ENCODE measurements around the gene PLPP7.

PLPP7 gene

GRCh38 chr9:131297903-131298302, 8.4 kb downstream of the PLPP7 start:
- TF ChIP-seq CTCF (IDR thresholded peaks at IDR 0.05; ENCODE audit: insufficient read depth, low read length, poor library complexity, severe bottlenecking): no peak
- no peaks in the 10 kb centered on the region; the same call in 1 of the 2 replicates for H3K27me3 ChIP-seq (replicated peaks; ENCODE audit: control insufficient read depth, insufficient read depth, low read length)
- DNase-seq (ENCODE audit: extremely low read depth, insufficient read length): no peak
- H3K36me3 ChIP-seq (ENCODE audit: control insufficient read depth, insufficient read depth, low read length): no peaks in the 10 kb centered on the region
- H3K4me3 ChIP-seq (replicated peaks; ENCODE audit: low read depth, low read length): no peak overlapping the region

GRCh38 chr9:131298341-131298740, 8.8 kb downstream of the PLPP7 start:
- TF ChIP-seq CTCF (IDR thresholded peaks at IDR 0.05; ENCODE audit: insufficient read depth, low read length, poor library complexity, severe bottlenecking): no peak
- no peak for DNase-seq (ENCODE audit: extremely low read depth, insufficient read length)
- H3K4me3 ChIP-seq (replicated peaks; ENCODE audit: low read depth, low read length): no peak overlapping the region
- no peaks in the 10 kb centered on the region; the same call in 1 of the 2 replicates for H3K27me3 ChIP-seq (replicated peaks; ENCODE audit: control insufficient read depth, insufficient read depth, low read length)
- H3K36me3 ChIP-seq (ENCODE audit: control insufficient read depth, insufficient read depth, low read length): no peaks in the 10 kb centered on the region

- H3K36me3 ChIP-seq (ENCODE audit: control insufficient read depth, insufficient read depth, low read length): no peaks in the 10 kb centered on the region
- H3K4me3 ChIP-seq (replicated peaks; ENCODE audit: low read depth, low read length): no peak overlapping the region
- no peak for DNase-seq (ENCODE audit: extremely low read depth, insufficient read length)
- TF ChIP-seq CTCF (IDR thresholded peaks at IDR 0.05; ENCODE audit: insufficient read depth, low read length, poor library complexity, severe bottlenecking): no peak
- no peaks in the 10 kb centered on the region; the same call in none of the 2 replicates for H3K27me3 ChIP-seq (replicated peaks; ENCODE audit: control insufficient read depth, insufficient read depth, low read length)
These were observed 9.3 kb downstream of the PLPP7 start for GRCh38 chr9:131298816-131299215.

- TF ChIP-seq CTCF (IDR thresholded peaks at IDR 0.05; ENCODE audit: insufficient read depth, low read length, poor library complexity, severe bottlenecking): no peak
- H3K36me3 ChIP-seq (ENCODE audit: control insufficient read depth, insufficient read depth, low read length): no peaks in the 10 kb centered on the region
- H3K4me3 ChIP-seq (replicated peaks; ENCODE audit: low read depth, low read length): no peak overlapping the region
- no peak for DNase-seq (ENCODE audit: extremely low read depth, insufficient read length)
- no peaks in the 10 kb centered on the region; the same call in none of the 2 replicates for H3K27me3 ChIP-seq (replicated peaks; ENCODE audit: control insufficient read depth, insufficient read depth, low read length)
These were observed 9.9 kb downstream of the PLPP7 start for GRCh38 chr9:131299346-131299960.

- DNase-seq (ENCODE audit: extremely low read depth, insufficient read length): no peak
- Histone ChIP-seq H3K36me3 (ENCODE audit: control insufficient read depth, insufficient read depth, low read length) (no peaks in the 10 kb centered on the region), H3K4me3 (replicated peaks; ENCODE audit: low read depth, low read length) (no peak overlapping the region), H3K27me3 (replicated peaks; ENCODE audit: control insufficient read depth, insufficient read depth, low read length) (no peaks in the 10 kb centered on the region; the same call in none of the 2 replicates)
- TF ChIP-seq CTCF (IDR thresholded peaks at IDR 0.05; ENCODE audit: insufficient read depth, low read length, poor library complexity, severe bottlenecking): no peak
These were observed 10.4 kb downstream of the PLPP7 start for GRCh38 chr9:131299961-131300347.

- no peaks in the 10 kb centered on the region; the same call in none of the 2 replicates for H3K27me3 ChIP-seq (replicated peaks; ENCODE audit: control insufficient read depth, insufficient read depth, low read length)
- no peaks in the 10 kb centered on the region for H3K36me3 ChIP-seq (ENCODE audit: control insufficient read depth, insufficient read depth, low read length)
- no peak overlapping the region for H3K4me3 ChIP-seq (replicated peaks; ENCODE audit: low read depth, low read length)
- no peak for DNase-seq (ENCODE audit: extremely low read depth, insufficient read length)
- TF ChIP-seq CTCF (IDR thresholded peaks at IDR 0.05; ENCODE audit: insufficient read depth, low read length, poor library complexity, severe bottlenecking): no peak
These were observed 10.9 kb downstream of the PLPP7 start for GRCh38 chr9:131300444-131300843.
